Measurements from ENCODE around the gene MYO19. TPM values are rescaled to one million over a fixed set of nuclear protein-coding genes. Genes with fewer than 3 reads are reported as not detected.

The MYO19 gene
- total and polyA plus RNA-seq, 2 of the 8 experiments (the other 6 are each of a cell fraction or from before 2014, with no cell fraction given): 126 to 163 TPM

- TF ChIP-seq NANOG (IDR thresholded peaks at IDR 0.05; ENCODE audit: insufficient read depth, low read depth, low read length, poor library complexity, severe bottlenecking) (no peak), KDM4A (IDR thresholded peaks at IDR 0.05; ENCODE audit: low read depth, low read length, severe bottlenecking) (no peak), CTBP2 (IDR thresholded peaks at IDR 0.05; ENCODE audit: borderline replicate concordance, insufficient read depth, insufficient read length, low read length) (no peak), KDM1A (IDR thresholded peaks at IDR 0.05; ENCODE audit: borderline replicate concordance, low read length) (no peak), SP1 (IDR thresholded peaks at IDR 0.05; ENCODE audit: low read depth, low read length) (no peak), SRF (IDR thresholded peaks at IDR 0.05; ENCODE audit: low read depth, low read length) (no peak), POLR2A (IDR thresholded peaks at IDR 0.05; ENCODE audit: control extremely low read depth in 1 of 2, low read depth in 2 of 2, low read length in 2 of 2) (no peak), SIX5 (IDR thresholded peaks at IDR 0.05; ENCODE audit: low read depth, low read length) (no peak), MAX (IDR thresholded peaks at IDR 0.05) (no peak)
Observed at GRCh38 chr17:36474571-36474970, 60.1 kb downstream of the MYO19 start (continued).

All from H1 (cell line).